Stimulated activated CD8-positive, alpha-beta memory T cell treated with anti-CD3 and anti-CD28 coated beads, Interleukin-15, amount 100 ng/mL, for 24 hours (primary cell): ENCODE results near the gene PRLR.
"Not testable (repeated sequence)": the region's sequence is repeated elsewhere in the genome, so short reads cannot be mapped to it uniquely, and the experiment has no call there.

Source experiments
- DNase-seq: peaks from one replicate; pipeline ENCODE4 v3.0.0-alpha.2; 2020; ENCODE audit warnings: low read depth

PRLR gene

GRCh38 chr5:35230038-35230611, at the start of gene PRLR:
Gene PRLR (minus strand): TSS chr5:35230487. CDS start chr5:35089620, 140,867 bp downstream.
- DNase-seq = no peak

GRCh38 chr5:35274839-35275509, 44.7 kb upstream of the PRLR start:
- no peak for DNase-seq

- DNase-seq = no peak
These were observed 38.7 kb upstream of the PRLR start for GRCh38 chr5:35269006-35269405.

DNA sequence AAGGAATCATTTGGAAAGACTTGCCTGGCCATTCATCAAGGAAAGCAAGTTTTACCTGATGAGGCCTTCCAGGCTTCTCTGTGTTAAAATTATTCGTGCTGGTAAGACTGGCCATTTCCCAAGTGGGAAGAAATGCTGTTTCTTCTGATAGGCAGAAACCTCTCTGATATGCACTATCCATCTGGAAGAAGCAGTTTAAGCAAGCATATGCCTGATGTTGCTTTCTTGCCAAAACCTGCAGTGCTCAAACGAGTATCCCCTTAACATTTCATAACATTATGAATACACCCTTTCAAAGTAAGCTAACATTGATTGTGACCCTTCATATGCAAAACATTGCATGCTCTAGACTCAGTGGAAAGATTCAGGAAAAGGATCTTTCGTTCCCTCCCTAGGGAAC, 36.0 kb upstream of the PRLR start:
- DNase-seq = no peak

GRCh38 chr5:35264509-35264908, 34.2 kb upstream of the PRLR start:
- no peak for DNase-seq

DNA sequence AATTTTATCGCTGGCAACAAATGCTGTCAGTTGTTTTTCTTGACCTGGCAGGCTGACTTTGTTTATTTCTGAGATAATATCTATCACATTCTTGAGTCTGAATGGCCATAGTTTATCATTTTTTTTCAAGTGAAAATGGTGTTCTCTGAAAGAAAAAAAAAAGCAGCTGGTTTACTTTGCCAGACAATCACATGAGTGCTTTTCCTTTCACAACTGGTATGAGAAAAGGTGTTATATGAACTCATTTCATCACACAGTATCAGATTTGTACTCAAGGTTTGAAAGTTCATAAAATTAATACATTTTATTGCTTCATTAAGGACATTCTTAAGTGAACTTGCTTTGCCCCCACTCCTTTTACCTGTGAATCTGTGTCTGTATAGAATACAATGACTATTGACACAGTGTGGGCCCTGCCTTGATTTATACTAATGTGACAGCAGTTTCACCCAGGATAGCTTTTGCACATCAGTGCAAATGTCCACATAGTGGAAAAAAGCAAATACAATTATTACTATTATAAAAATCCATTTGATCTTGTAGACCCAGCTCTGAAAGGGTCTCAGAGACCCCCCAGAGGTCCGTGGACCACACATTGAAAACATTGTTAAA, 33.1 kb upstream of the PRLR start:
- no peak for DNase-seq

DNA sequence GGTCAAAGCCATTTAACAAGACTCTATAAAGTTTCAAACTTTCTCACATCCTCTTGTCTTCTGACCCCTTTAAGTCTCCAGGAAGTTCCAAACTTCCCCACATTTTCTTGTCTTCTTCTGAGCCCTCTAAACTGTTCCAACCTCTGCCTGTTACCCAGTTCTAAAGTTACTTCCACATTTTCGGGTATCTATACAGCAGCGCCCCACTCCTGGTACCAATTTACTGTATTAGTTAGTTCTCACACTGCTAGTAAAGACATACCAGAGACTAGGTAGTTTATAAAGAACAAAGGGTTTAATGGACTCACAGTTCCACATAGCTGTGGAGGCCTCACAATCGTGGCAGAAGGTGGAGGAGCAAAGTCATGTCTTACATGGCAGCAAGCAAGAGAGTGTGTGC, 23.3 kb upstream of the PRLR start:
- DNase-seq = no peak

- DNase-seq = no peak
These were observed 22.7 kb upstream of the PRLR start for GRCh38 chr5:35252963-35253362.

DNA sequence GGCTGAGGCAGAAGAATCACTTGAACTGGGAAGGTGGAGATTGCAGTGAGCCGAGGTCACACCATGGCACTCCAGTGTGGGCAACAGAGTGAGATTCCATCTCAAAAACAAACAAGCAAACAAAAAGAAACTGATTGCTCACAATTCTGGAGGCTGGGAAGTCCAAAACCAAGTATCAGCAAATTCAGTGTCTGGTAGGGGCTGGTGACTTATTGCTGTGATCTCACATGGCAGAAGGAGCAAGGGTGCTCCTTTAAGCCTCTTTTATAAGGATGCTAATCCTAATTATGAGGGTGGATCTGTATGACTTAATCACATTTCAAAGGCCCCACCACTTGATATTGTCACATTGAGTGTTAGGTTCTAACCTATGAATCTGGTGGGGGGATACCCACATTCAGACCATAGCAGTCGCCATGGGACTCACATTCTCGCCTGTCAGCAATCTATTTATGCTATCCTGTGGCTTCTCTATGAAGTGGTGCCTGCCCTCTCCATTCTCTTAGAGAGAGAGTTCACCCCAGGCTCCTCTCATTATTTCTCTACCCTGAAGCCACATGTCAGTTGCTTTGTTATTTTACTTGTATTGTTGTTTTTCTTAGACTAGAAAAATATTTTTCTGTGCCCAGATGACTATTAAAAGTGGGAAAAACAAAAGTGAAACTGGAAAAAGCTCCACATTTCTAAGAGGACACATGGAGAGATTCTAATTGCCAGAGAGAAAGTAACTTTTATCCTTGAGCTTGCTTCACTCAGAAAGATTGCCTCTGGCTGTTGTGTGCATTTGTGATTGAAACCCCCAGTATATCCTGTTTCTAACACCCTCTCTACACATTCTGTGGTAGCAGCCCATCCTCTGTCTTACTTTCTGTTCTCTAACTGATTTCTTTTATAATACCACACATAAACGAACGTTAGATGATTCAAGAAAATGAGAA, 18.8 kb upstream of the PRLR start:
- no peak for DNase-seq

- no peak for DNase-seq
These were observed 17.4 kb upstream of the PRLR start for GRCh38 chr5:35247648-35248034.

GRCh38 chr5:35246900-35247647, 16.8 kb upstream of the PRLR start:
- DNase-seq = no peak

DNA sequence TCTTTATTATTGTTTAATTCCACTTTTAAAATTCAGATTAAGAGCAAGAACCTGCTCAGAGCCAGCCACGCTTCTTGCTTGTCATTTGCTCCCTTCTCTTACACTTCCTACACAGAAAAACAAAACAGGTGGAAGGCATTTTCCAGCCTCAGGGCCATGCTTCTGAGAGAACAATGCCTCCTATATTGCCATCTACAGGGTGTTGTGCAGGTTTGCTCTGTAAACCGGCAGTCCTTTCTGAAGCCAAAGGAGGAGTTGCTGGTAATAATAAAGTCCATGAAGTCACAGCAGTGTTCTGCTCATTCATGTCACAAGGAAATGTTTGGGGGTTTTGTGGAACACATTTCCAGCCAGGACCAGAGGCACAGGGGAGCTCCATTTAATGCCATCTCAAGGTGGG, 16.1 kb upstream of the PRLR start:
- no peak for DNase-seq

DNA sequence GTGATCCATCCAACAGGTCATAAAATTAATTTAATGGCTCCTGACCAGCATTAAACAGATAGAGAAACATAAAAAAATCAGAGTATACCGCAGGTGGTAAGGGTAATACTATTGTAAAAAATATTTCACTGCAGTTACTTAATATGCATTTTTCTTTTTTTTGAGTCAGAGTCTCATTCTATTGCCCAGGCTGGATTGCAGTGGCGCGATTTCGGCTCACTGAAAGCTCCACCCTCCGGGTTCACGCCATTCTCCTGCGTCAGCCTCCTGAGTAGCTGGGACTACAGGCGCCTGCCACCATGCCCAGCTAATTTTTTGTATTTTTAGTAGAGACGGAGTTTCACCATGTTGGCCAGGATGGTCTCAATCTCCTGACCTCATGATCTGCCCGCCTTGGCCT, 15.1 kb upstream of the PRLR start:
- DNase-seq = not testable (repeated sequence)

DNA sequence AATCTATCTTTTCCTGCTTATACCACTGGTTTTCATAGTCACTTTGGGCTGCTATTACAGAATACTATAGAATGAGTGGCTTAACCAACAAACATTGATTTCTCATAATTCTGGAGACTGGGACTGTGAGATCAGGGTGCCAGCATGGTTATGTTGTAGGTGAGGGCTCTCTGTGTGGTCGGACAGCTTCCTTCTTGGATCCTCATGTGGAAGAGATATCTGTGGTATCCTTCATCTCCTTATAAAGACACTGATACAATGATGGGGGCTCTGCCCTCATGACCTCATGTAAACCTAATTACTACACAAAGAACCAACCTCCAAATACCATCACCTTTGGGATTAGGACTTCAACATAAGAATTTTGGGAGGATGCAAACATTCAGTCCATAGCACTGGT, 13.9 kb upstream of the PRLR start:
- no peak for DNase-seq

DNA sequence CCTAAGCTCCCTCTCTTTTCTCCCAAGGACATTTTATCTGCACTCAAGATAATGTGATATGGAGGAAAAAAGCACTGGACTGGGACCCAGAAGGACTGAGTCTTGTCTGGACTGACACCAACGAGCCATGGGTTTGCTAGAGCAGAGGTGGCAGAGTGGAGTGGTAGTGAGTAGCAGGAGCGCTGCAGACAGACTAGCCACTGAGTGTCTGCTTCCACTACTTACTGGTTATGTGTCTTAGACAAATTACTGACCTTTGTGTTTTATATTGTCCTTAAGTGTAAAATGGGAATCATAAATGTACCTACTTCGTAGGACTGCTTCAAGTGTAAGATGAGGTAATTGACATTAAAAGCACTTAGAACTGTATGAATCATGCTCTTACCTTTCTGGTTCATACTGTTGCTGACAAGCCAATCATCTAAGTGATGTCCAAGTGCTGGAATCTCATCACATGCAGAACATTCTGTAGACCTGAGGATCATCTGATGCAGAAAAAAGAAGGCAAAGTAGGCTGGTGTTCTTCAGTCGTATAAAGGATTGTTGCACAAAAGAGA, 12.5 kb upstream of the PRLR start:
- no peak for DNase-seq

- DNase-seq = no peak
These were observed 10.6 kb upstream of the PRLR start for GRCh38 chr5:35240892-35241291.

DNA sequence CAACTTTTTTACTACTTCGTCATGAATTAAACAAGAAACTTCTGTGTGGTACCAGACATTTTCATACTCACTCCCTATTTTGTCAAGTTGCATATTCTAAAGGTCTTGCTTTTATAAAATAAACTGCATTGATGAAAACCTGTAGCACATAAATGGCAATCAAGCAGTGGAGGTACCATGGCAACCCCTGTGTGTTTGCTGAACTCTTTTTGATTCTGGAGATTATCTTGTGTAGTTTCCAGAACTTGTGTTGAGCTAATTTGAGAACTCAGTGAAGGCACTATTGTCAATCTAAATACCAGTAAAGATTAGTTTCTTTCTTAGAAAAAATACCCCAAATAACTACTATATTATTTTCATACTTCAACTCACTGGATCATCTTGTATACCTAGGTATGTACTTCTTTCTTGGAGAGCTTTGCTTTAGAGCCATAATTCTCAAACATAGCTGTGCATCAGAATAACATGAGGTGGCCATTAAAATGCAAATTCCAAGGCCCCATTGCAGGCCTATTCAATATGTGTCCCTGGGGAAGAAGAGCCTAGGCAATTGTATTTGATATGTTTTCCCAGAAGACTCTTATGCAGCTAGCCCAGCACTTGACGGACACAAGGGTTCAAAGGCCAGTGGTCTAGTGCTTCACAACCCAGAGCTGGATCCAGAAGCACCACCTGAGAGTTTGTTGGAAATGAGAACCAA, 9.8 kb upstream of the PRLR start:
- DNase-seq = no peak

DNA sequence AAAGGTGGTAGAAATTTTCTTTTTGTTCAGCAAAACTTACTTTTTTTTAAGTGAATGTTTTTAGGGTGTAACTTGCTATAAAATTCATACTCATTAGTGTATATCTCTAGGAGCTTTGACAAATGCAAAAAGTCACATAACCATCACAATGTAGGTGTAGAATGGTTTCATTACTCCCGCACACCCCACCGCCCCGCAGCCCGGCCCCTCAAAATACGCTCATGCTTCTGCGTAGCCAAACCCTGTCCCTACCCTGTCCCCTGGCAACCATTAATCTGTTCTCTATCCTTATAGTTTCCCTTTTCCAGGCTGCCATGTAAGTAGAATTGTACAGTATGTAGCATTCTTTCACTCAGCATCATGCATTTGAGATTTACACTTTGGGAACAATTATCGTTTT, 9.2 kb upstream of the PRLR start:
- no peak for DNase-seq

- no peak for DNase-seq
These were observed 7.5 kb upstream of the PRLR start for GRCh38 chr5:35237580-35238376.

GRCh38 chr5:35236770-35237169, 6.5 kb upstream of the PRLR start:
- no peak for DNase-seq
